ENCODE data around the gene ATP6V0A1. TPM values are rescaled to one million over a fixed set of nuclear protein-coding genes. Genes with fewer than 3 reads are reported as not detected.

The ATP6V0A1 gene
- total RNA-seq, 1 donor from 2014 or later: 27.7 TPM

DNA sequence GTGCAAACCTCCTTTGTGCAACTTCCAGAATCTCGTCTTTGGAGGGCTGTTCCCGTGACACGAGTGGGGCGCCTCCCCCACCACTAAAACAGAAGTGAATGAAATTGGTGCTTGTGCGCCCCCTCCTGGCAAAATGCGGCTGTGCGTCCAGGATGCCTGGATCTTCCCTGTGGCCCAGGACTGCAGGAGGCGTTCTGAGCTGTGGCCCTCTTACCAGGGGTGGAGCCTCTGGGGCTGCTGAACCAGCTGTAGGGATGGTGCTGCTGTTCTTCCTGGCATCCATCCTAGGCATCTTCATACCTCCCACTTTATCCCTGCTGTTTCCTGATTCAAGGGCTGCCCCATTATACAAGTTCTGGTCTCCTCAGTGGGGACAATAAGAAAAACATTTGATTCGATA, 58.8 kb downstream of the ATP6V0A1 start:
- intact Hi-C loops (cut with micrococcal nuclease): loop anchor here (1.0 kb wide), 5 partner anchors 78 to 295 kb away; no protein-coding TSS in a partner anchor

DNA sequence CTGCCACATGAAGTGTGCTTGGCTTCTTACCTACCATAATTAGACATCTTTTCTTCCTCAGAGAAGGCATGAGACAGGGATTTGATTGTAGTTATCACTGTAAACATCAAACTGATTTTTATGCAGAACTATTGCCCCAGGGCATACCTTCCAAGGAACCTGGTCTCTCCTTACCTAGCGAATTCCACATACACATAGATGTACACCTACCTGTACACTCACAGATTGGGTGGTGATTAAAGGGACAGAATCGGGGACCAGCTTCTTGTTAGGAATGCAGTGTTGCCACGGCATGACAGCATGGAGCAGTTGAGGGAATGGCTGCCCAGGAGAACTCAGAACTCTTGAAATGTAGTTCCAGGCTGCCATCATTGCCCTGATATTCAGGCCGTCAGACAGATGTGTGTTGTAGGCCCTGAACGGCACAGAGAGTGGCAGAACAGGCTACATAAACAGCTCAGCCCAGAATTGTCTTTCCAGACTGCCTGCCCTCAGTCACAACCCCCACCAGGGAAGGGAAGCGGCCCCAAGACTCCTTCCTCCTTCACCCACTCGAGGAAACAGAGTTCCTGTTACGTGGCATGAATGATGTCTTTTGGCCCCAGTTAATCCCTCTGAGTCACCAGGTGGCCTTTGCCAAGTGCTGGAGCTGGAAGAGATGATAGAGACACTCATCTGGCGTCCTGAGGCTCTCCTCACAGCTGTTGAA, 59.5 kb downstream of the ATP6V0A1 start:
- intact Hi-C loops (cut with micrococcal nuclease): no loop called here

DNA sequence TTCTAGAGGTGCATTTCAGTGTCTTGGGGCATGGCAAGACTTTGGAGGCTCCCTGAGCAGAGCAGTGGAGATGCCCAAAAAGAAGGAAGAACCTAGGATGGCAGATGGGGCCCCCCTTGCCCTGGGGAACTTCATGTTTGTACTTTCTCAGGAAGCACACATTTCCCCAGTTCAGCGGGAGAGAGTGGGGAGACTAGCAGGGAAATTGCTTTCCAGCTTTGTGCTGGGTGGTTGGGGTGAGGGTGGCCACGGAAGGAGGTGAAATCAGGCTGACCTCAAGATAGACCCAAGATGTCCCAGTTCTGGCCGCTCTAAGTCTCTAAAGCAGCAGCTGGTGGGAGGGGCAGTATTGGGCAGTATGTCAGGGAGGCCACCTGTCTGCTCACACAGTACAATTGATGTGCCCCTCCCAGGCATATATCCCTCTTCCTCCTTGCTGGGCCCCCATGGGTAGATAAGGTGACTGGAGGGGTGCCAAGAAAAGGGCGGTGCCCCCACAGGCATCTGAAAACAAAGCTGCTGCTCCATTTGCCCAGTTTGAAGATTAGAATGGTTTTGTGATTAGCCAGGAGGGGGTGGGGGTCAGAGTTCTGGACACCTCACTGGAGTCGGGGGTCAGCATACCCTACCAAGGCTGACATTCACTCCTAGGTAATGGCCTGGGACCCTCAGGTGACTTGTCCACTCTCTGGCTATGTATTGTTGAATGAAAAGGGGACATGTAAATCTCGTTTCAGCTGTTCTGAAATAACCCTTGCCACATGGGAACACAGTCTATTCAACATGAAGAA, 60.3 kb downstream of the ATP6V0A1 start:
- intact Hi-C loops (cut with micrococcal nuclease): no loop called here

DNA sequence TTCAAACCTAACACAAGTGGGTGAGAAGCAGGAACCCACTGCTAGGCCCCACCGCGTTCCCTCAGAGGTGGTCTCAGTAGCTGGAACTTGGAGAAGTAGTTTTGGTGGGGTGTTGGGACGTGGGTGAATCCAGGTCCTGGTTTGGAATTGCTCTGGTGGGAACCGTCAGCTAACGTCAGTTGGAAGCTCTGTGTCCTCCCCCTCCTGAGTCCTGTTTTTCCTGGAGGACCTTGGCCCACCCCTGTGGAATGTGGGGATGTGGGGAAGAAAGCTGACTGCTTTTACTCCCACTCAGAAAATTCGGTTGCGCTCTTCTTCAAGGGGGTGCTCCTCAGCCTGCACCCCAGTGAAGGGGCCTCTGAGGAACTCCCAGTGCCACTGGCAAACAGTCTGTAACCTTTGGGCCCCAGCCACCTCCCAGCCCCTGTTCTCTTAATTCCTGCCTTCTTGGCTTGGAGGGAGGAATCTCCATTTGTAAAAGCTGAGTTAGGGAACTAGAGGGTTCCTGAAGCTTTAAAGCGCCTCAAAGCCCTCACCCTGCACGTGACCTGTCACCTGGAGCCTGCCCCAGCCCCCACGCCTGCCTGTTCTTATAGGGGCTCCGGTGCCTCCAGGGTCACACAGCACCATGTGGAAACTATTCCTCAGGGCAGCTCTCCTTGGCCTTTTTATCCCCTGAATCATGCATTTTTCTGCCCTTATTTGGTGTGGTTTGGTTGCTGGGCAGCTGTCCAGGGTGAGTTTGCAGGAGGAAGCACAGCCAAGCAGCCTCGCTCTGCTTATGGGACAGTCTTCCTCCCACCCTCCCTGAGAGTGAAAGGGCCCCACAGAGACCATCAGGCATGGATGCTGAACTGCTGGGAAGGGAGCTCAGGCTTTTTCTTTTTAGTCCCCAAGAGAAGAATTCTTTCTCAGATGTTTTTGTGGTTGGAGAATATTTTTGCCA, 61.1 kb downstream of the ATP6V0A1 start:
- intact Hi-C loops (cut with micrococcal nuclease): no loop called here

DNA sequence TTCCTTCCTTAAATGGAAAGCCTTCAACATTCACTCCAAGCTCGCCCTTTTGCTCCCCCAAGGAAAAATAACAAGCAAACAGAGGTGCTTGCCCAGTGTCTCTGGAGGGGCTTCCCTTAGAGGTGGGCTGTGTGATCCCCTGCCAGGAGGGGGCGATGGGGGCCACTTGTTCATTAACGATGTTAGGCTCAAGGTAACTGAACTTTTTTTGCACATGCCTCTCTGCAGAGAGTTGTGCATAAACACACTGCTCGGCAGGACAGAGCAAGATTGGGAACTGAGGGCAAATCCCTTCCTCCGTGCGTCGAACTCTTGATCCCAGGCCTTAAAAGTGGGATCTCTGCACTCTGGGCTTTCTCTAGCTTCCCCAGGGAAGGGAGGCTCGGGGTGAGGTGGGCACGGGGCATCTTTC, 61.9 kb downstream of the ATP6V0A1 start:
- intact Hi-C loops (cut with micrococcal nuclease): no loop called here

DNA sequence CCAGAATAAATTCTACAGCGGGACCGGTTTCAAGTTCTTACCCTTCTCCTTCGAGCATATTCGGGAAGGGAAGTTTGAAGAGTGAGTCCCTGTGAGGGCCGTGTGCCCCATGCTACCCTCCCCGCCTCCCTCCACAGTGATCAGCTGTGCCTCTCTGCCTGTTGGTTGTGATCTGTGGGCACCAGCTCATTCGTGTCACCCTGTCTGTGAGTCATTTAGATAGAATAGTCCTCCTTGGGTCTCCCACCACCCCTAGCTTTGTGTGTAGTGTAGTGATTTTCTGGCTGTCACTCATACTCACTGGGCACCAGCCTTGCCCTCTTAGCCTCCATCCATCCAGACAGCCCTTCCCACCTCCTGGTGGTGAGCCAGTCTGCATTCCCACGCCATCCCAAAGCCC, 62.4 kb downstream of the ATP6V0A1 start:
- intact Hi-C loops (cut with micrococcal nuclease): no loop called here

DNA sequence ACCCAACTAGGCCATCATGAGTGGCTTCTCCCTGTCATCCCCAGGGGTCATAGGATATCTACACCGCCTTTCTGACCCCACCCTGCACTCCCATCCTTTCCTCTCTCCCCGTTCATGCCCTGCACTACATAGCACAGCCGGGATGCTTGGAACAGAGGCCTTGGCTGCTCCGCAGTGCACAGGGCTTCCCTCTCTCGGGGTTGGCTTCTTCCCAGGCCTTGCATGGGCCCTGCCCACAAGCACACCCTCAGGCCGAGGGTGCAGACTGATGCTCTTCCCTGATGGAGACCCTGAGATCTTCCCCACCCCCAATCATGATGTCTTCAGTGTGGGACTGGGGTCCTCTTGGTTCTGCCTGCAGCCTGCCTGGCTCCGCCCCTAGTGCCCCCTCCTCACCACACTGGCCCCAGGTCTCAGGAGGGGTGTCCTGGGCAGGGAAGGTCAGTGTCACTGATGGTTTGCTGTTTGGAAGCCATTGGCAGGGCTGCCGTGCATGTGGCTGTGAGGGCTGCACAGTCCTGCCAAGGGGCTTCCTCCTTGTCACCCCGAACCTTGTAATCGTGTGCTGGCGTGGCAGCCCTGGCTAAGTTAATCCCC, 63.1 kb downstream of the ATP6V0A1 start:
- intact Hi-C loops (cut with micrococcal nuclease): no loop called here

DNA sequence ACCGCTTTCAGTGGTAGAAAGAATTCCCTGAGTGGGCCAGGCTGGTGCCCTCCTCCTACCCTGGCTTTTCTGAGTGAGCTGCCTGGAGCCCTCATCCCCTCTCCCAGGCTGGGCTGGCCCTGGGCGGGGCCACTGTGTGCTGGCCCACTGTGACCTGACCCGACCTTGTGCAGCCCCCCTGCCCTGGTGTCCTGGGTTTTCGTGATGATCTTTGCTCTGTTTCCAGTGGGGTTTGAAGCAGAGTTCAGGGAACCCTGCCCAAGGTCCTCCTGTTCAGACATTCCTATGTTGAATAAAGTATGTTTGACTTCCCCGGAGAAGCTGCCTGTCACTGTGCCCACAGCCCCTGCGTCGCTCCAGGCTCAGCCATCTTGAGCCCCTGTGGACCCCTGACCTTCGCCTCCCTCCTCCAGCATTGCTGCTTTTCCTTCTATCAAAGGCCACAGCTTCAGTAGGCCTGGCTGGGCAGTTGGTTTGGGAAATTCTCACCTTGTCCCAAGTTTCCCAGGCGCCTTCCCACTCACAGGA, 63.6 kb downstream of the ATP6V0A1 start:
- intact Hi-C loops (cut with micrococcal nuclease): no loop called here

DNA sequence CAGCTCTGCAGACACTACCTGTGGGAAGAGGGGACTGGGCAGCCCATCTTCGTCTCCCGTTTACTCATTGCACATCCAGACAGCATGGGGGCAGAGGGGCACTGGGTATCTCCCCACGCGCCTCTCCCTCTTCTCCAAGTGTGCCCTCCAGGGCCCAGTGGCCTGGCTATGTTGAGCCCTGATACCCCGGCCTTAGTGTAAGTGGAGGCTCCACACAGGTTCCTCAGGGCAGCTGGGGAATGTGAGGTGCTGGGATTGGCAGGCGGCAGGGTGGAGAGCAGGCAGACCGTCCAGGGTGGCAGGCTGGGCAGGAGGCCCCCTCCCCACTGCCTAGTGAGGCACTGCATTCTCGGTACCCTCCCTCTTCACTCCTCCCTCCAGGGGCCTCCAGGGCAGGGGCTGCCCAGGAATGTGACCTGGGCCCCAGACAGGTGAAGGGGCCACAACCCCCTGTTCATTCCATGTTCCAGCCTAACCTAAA, 64.2 kb downstream of the ATP6V0A1 start:
- intact Hi-C loops (cut with micrococcal nuclease): no loop called here

DNA sequence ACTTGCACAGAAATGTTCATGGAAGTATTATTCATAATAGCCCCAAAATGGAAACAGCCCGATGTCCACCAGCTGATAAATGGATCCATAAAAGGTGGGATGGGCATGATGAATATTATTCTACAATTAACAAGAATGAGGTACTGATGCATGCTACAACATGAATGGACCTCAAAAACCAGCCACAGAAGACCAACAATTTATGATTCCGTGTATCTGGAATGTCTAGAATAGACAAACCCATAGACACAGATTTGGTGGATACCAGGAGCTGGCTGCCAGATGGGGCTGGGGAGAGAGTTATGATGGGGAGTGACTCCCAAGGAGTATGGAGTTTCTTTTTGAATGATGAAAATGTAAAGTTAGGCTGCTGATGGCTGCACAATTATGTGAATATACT, 66.5 kb downstream of the ATP6V0A1 start:
- intact Hi-C loops (cut with micrococcal nuclease): no loop called here

DNA sequence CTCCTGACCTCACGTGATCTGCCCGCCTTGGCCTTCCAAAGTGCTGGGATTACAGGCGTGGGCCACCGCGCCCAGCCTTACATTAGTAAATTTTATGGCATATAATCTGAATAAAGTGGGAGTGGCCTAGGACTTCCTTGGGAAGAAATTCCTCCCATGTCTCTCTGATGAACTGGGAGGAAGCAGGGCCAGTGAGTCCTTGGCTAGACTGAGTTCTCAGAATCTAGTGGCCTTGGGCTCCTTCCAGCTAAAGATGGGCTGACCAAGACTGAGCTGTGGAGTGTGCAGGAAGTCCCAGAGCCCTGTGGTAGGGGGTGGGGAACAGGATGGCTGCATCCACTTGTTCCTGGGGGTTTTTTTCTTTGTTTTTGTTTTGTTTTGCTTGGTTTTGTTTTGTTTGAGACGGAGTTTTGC, 67.4 kb downstream of the ATP6V0A1 start:
- intact Hi-C loops (cut with micrococcal nuclease): no loop called here

DNA sequence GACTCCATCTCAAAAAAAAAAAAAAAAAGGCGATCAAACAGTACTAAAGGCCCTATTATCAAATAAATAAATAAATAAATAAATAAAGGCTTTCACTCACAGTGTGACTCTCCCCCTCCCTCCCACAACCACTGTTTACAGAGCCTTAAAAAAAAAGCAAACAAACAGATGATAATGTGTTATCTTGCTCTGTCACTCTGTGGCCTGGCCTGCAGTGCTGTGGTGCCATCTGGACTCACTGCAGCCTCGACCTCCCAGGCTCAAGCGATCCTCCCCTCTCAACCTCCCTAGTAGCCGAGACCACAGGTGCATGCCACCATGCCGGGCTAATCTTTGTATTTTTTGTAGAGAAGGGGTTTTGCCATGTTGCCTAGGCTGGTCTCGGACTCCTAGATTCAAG, 69.3 kb downstream of the ATP6V0A1 start:
- intact Hi-C loops (cut with micrococcal nuclease): loop anchor here (1.0 kb wide), 2 partner anchors 100 to 121 kb away; no protein-coding TSS in a partner anchor

DNA sequence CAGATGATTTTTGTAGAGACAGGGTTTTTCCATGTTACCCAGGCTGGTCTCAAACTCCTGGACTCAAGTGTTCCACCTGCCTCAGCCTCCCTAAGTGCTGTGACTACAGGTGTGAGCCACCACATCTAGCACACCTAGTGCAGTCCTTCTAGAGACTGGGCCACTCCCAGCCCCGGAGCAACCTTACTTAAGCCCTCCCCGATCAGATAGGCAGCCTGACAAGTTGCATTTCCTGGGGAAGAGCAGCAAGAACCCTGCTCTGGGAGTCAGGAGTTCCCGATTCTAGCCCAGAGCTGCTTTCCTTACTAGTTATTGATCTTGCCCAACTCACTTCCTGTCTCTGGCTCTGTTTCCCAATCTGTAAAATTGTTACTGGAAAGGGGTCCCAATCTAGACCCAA, 70.4 kb downstream of the ATP6V0A1 start:
- intact Hi-C loops (cut with micrococcal nuclease): no loop called here

DNA sequence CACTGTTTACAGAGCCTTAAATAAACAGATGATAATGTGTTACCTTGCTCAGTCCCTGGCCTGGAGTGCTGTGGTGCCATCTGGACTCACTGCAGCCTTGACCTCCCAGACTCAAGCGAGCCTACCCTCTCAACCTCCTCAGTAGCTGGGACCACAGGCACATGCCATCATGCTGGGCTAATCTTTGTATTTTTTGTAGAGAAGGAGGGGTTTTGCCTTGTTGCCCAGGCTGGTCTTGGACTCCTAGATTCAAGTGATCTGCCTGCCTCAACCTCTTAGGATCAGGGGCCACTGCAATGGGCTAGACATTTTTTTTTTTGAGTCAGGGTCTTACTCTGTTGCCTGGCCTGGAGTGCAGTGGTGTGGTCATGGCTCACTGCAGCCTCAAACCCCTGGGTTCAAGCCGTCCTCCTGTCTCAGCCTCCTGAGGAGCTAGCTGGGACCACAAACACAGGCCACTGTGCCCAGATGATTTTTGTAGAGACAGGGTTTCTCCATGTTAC, 72.3 kb downstream of the ATP6V0A1 start:
- intact Hi-C loops (cut with micrococcal nuclease): no loop called here

DNA sequence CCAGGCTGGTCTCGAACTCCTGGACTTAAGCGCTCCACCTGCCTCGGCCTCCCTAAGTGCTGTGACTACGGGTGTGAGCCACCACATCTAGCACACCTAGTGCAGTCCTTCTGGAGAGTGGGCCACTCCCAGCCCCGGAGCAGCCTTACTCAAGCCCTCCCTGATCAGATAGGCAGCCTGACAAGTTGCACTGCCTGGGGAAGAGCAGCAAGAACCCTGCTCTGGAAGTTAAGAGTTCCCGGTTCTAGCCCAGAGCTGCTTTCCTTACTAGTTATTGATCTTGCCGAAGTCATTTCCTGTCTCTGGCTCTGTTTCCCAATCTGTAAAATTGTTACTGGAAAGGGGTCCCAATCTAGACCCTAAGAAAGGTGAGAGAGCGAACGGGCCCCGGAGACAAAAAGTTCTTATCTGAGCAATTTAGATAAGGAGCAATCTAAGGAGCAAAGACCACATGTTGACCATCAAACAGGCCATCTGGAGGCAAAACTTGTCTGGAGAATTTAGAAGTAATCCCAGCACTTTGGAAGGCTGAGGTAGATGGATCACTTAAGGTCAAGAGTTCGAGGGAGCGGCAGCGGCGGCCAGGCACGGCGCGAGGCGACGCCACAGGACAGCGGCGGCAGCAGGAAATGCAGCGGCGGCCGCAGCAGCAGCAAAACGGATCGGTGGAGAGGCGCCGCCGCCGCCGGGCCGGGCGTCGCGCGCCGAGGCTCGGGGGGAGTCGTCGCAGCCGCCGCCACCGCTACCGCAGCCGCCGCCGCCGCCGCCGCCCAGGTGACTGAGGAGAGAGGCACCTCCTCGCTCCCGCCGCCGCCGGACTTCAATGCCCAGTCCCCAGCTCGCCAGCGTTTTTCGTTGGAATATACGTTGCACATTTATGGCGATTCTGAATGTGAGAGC, 73.0 kb downstream of the ATP6V0A1 start:
- intact Hi-C loops (cut with micrococcal nuclease): no loop called here

DNA sequence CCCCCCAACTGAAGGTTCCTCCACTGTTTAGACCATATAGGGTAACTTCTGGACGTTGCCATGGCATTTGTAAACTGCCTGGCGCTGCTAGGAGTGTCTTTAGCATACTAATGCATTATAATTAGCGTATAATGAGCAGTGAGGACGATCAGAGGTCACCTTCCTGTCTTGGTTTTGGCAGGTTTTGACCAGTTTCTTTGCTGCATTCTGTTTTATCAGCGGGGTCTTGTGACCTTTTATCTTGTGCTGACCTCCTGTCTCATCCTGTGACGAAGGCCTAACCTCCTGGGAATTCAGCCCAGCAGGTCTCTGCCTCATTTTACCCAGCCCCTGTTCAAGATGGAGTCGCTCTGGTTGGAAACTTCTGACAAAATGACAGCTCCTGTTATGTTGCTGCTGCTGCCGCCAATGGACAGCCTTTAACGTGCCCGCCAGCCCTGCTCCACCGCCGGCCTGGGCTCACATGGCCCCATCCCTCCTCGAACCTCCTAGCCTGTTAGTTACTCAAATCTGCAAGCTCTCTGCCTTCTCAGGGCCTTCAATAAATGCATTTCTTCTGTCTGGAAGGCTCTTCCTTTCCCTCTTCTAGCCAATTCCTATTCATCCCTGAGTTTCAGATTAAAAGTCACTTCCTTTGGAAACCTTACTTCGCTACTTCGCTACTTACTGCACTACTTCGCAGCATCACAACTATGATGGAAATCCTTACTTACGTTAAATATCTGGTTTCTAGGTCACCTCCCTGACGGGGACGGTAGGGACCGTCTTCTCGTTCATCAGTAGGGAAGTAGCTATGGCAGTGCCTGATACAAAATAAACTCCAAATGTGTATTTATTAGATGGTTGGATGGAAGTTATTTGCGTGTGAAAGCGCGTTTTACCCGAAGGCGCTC, 76.7 kb downstream of the ATP6V0A1 start:
- intact Hi-C loops (cut with micrococcal nuclease): loop anchor here (1.0 to 5.0 kb wide), 5 partner anchors 42 to 519 kb away; partner anchors contain the start of genes DNAJC7, KCNH4, PLEKHH3 and PSMC3IP

DNA sequence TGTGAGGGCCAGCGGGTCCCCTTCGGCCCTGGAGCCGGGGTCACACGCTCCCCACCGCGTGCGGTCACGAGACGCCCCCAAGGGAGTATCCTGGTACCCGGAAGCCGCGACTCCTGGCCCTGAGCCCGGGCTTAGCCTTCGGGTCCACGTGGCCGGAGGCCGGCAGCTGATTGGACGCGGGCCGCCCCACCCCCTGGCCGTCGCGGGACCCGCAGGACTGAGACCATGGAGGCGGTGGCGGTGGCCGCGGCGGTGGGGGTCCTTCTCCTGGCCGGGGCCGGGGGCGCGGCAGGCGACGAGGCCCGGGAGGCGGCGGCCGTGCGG, 77.3 kb downstream of the ATP6V0A1 start, which contains the start of gene NAGLU:
NAGLU (plus strand) TSS at position 194 of the 324 bp plus-strand sequence; CDS start at position 226, 32 bp downstream.
- intact Hi-C loops (cut with micrococcal nuclease): loop anchor here (1.0 to 5.0 kb wide), 5 partner anchors 41 to 519 kb away; partner anchors contain the start of genes DNAJC7, KCNH4, PLEKHH3 and PSMC3IP
